ENCODE data around the gene PIP5K1B. TPM values are rescaled to one million over a fixed set of nuclear protein-coding genes. Genes with fewer than 3 reads are reported as not detected.

Gene PIP5K1B
- total and polyA plus RNA-seq, 2 of the 13 experiments (the other 11 are each of a cell fraction or from before 2014, with no cell fraction given), result 15.8 to 17.5 TPM

DNA sequence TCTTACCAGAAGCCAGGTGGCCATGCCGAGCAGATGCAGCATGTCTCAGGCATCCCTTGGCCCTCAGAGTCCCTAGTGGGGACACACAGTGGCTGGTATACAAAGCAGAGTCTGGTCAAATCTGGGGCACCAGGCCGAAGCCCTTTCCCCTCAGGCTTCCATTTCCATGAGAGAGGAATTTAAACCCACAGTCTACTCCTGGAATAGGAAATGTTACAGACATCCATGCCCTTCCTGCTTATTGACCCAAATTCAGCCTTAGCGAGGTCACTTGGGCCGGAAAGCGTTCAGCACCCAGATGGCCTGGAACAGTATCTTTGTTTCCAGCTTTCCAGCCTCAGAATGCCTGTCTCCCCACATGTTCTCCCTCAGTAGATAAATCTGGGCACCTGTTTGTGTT, 131.7 kb downstream of the PIP5K1B start:
- Histone ChIP-seq H3K27me3 (ENCODE audit: control insufficient read depth in 1 of 2, insufficient read depth in 2 of 2, low read length in 2 of 2) (no peaks in the 10 kb centered on the region), H3K9me3 (ENCODE audit: low read length) (no peaks in the 10 kb centered on the region), H3K9ac (ENCODE audit: insufficient read depth, low read depth, low read length) (no peak overlapping the region), H2AFZ (ENCODE audit: low read length) (no peak overlapping the region), H3K27ac (ENCODE audit: extremely low read length, insufficient read depth, low read length) (no peak overlapping the region), H3K4me2 (ENCODE audit: low read depth, low read length) (no peak overlapping the region), H3K4me1 (ENCODE audit: insufficient read depth, low read length) (peaks cover 19% of the 10 kb centered on the region), H3K4me3 (replicated peaks in 1 of 3; ENCODE audit: insufficient read depth in 1 of 3, low read depth in 2 of 3, low read length in 3 of 3) (no peak overlapping the region), H4K20me1 (ENCODE audit: insufficient read depth, low read length) (no peaks in the 10 kb centered on the region), H3K36me3 (replicated peaks in 1 of 2; ENCODE audit: control insufficient read depth in 1 of 2, insufficient read depth in 2 of 2, low read length in 2 of 2) (no peaks in the 10 kb centered on the region; a peak in 2 of 5 replicates), H3K79me2 (ENCODE audit: insufficient read depth, low read length) (no peaks in the 10 kb centered on the region)
- TF ChIP-seq ZNF224 (CRISPR knock-in tag; IDR thresholded peaks at IDR 0.05) (no peak), NAIF1 (CRISPR knock-in tag; IDR thresholded peaks at IDR 0.05; ENCODE audit: borderline replicate concordance) (no peak)
- TF ChIP-seq, protein P1, sequence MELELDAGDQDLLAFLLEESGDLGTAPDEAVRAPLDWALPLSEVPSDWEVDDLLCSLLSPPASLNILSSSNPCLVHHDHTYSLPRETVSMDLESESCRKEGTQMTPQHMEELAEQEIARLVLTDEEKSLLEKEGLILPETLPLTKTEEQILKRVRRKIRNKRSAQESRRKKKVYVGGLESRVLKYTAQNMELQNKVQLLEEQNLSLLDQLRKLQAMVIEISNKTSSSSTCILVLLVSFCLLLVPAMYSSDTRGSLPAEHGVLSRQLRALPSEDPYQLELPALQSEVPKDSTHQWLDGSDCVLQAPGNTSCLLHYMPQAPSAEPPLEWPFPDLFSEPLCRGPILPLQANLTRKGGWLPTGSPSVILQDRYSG (CRISPR knock-in tag; IDR thresholded peaks at IDR 0.05), result no peak
- BruUV-seq (replicated peaks), result no TSS peak
- DNase-seq (ENCODE audit: low spot score), result no peak
- in situ Hi-C loops (cut with HindIII; ENCODE audit: extremely low pct_ligation_motif_present, low pct_unique_long_range_greater_than_20kb) (no loop called here), intact Hi-C loops (cut with micrococcal nuclease; ENCODE audit: unreplicated experiment) (no loop called here)
- POLR2A ChIA-PET, result no interaction called here
- CTCF ChIA-PET (ENCODE audit: low intra/inter-chr PET ratio, low total read pairs), result no interaction called here
- WGBS (ENCODE audit: low lambda C conversion rate), result 91% methylated on average over 5 of the region's 5 CpGs
- no peak for FAIRE-seq
- no peak for ATAC-seq

DNA sequence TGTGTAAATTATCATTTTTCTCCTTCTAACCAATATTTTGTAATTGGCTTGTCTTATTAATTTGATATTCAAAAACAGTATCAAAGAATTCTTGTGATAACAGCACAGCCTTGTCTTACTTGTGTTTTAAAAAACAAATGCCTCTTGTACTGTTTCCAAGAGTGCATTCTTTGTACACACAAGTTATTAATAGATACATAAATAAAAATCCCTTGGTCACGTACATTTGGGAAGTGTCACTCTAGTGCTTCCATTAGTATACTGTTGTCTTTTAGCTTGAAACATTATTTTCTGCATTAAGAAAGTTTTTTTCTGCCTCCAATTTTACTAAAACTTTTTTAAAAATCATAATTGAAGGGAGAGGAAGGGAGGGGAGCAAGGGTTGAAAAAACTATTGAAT, 133.2 kb downstream of the PIP5K1B start:
- H4K20me1 ChIP-seq (ENCODE audit: insufficient read depth, low read length), result no peaks in the 10 kb centered on the region
- ChIA-PET POLR2A (no interaction called here), CTCF (ENCODE audit: low intra/inter-chr PET ratio, low total read pairs) (no interaction called here)
- DNase-seq (ENCODE audit: low spot score) (no peak), FAIRE-seq (no peak), ATAC-seq (no peak)
- no peak overlapping the region for H3K4me2 ChIP-seq (ENCODE audit: low read depth, low read length)
- no peak overlapping the region for H3K4me3 ChIP-seq (replicated peaks in 1 of 3; ENCODE audit: insufficient read depth in 1 of 3, low read depth in 2 of 3, low read length in 3 of 3)
- no peaks in the 10 kb centered on the region; a peak in 2 of 5 replicates for H3K36me3 ChIP-seq (replicated peaks in 1 of 2; ENCODE audit: control insufficient read depth in 1 of 2, insufficient read depth in 2 of 2, low read length in 2 of 2)
- no peak overlapping the region for H3K27ac ChIP-seq (ENCODE audit: extremely low read length, insufficient read depth, low read length)
- H3K4me1 ChIP-seq (ENCODE audit: insufficient read depth, low read length), result peaks cover 19% of the 10 kb centered on the region
- WGBS (ENCODE audit: low lambda C conversion rate), result 96% methylated on average over 1 of the region's 1 CpG
- no peak overlapping the region for H2AFZ ChIP-seq (ENCODE audit: low read length)
- intact Hi-C loops (cut with micrococcal nuclease; ENCODE audit: unreplicated experiment), result no loop called here
- no peaks in the 10 kb centered on the region for H3K79me2 ChIP-seq (ENCODE audit: insufficient read depth, low read length)
- H3K27me3 ChIP-seq (ENCODE audit: control insufficient read depth in 1 of 2, insufficient read depth in 2 of 2, low read length in 2 of 2), result no peaks in the 10 kb centered on the region
- in situ Hi-C loops (cut with HindIII; ENCODE audit: extremely low pct_ligation_motif_present, low pct_unique_long_range_greater_than_20kb), result no loop called here
- no peak overlapping the region for H3K9ac ChIP-seq (ENCODE audit: insufficient read depth, low read depth, low read length)
- H3K9me3 ChIP-seq (ENCODE audit: low read length), result no peaks in the 10 kb centered on the region
- no TSS peak for BruUV-seq (replicated peaks)
- no peak for TF ChIP-seq ZNF780A (CRISPR knock-in tag; IDR thresholded peaks at IDR 0.05)
- TF ChIP-seq SOX5 (CRISPR knock-in tag; IDR thresholded peaks at IDR 0.05; ENCODE audit: borderline replicate concordance), result no peak
- TF ChIP-seq, protein P2, sequence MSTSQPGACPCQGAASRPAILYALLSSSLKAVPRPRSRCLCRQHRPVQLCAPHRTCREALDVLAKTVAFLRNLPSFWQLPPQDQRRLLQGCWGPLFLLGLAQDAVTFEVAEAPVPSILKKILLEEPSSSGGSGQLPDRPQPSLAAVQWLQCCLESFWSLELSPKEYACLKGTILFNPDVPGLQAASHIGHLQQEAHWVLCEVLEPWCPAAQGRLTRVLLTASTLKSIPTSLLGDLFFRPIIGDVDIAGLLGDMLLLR (CRISPR knock-in tag; IDR thresholded peaks at IDR 0.05), result no peak
- no peak for TF ChIP-seq ZNF644 (CRISPR knock-in tag; IDR thresholded peaks at IDR 0.05; ENCODE audit: low read depth)
- TF ChIP-seq BCL6 (CRISPR knock-in tag; IDR thresholded peaks at IDR 0.05), result no peak
- TF ChIP-seq, protein P3, sequence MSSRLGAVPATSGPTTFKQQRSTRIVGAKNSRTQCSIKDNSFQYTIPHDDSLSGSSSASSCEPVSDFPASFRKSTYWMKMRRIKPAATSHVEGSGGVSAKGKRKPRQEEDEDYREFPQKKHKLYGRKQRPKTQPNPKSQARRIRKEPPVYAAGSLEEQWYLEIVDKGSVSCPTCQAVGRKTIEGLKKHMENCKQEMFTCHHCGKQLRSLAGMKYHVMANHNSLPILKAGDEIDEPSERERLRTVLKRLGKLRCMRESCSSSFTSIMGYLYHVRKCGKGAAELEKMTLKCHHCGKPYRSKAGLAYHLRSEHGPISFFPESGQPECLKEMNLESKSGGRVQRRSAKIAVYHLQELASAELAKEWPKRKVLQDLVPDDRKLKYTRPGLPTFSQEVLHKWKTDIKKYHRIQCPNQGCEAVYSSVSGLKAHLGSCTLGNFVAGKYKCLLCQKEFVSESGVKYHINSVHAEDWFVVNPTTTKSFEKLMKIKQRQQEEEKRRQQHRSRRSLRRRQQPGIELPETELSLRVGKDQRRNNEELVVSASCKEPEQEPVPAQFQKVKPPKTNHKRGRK (CRISPR knock-in tag; IDR thresholded peaks at IDR 0.05), result no peak
- TF ChIP-seq, protein P4, sequence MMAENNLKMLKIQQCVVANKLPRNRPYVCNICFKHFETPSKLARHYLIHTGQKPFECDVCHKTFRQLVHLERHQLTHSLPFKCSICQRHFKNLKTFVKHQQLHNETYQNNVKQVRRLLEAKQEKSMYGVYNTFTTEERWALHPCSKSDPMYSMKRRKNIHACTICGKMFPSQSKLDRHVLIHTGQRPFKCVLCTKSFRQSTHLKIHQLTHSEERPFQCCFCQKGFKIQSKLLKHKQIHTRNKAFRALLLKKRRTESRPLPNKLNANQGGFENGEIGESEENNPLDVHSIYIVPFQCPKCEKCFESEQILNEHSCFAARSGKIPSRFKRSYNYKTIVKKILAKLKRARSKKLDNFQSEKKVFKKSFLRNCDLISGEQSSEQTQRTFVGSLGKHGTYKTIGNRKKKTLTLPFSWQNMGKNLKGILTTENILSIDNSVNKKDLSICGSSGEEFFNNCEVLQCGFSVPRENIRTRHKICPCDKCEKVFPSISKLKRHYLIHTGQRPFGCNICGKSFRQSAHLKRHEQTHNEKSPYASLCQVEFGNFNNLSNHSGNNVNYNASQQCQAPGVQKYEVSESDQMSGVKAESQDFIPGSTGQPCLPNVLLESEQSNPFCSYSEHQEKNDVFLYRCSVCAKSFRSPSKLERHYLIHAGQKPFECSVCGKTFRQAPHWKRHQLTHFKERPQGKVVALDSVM (CRISPR knock-in tag; IDR thresholded peaks at IDR 0.05), result no peak
- no peak for TF ChIP-seq FOXK2 (IDR thresholded peaks at IDR 0.05)
- TF ChIP-seq, protein P5, sequence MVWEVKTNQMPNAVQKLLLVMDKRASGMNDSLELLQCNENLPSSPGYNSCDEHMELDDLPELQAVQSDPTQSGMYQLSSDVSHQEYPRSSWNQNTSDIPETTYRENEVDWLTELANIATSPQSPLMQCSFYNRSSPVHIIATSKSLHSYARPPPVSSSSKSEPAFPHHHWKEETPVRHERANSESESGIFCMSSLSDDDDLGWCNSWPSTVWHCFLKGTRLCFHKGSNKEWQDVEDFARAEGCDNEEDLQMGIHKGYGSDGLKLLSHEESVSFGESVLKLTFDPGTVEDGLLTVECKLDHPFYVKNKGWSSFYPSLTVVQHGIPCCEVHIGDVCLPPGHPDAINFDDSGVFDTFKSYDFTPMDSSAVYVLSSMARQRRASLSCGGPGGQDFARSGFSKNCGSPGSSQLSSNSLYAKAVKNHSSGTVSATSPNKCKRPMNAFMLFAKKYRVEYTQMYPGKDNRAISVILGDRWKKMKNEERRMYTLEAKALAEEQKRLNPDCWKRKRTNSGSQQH (CRISPR knock-in tag; IDR thresholded peaks at IDR 0.05; ENCODE audit: low read depth), result no peak
- no peak for TF ChIP-seq TEAD2 (CRISPR knock-in tag; IDR thresholded peaks at IDR 0.05)
